ENCODE results near the gene ANKRD40CL.
"Not testable (repeated sequence)": the region's sequence is repeated elsewhere in the genome, so short reads cannot be mapped to it uniquely, and the experiment has no call there.

The ANKRD40CL gene

GRCh38 chr17:50762177-50762576 is 5.1 kb downstream of the ANKRD40CL start:
- DNase-seq (ENCODE audit: low spot score): no peak

GRCh38 chr17:50758989-50759544 is 8.3 kb downstream of the ANKRD40CL start:
- DNase-seq (ENCODE audit: low spot score): no peak

- no peak for DNase-seq (ENCODE audit: low spot score)
Measured at GRCh38 chr17:50758524-50758923, 8.8 kb downstream of the ANKRD40CL start.

- DNase-seq (ENCODE audit: low spot score): no peak
Measured at GRCh38 chr17:50754521-50754920, 12.8 kb downstream of the ANKRD40CL start.

- no peak for DNase-seq (ENCODE audit: low spot score)
Measured at GRCh38 chr17:50749245-50749644, 18.1 kb downstream of the ANKRD40CL start.

- no peak for DNase-seq (ENCODE audit: low spot score)
Measured at GRCh38 chr17:50745631-50746030, 21.7 kb downstream of the ANKRD40CL start.

- DNase-seq (ENCODE audit: low spot score): no peak
Measured at GRCh38 chr17:50739098-50739497, 28.2 kb downstream of the ANKRD40CL start.

GRCh38 chr17:50737118-50737698 is 30.1 kb downstream of the ANKRD40CL start:
- DNase-seq (ENCODE audit: low spot score): no peak

GRCh38 chr17:50735287-50735686 is 32.0 kb downstream of the ANKRD40CL start:
- DNase-seq (ENCODE audit: low spot score): no peak

- no peak for DNase-seq (ENCODE audit: low spot score)
Measured at GRCh38 chr17:50731575-50732460, 35.5 kb downstream of the ANKRD40CL start.

- DNase-seq (ENCODE audit: low spot score): no peak
Measured at GRCh38 chr17:50728881-50729765, 38.2 kb downstream of the ANKRD40CL start.

- no peak for DNase-seq (ENCODE audit: low spot score)
Measured at GRCh38 chr17:50728112-50728429, 39.2 kb downstream of the ANKRD40CL start.

GRCh38 chr17:50725769-50726655 is 41.3 kb downstream of the ANKRD40CL start:
- no peak for DNase-seq (ENCODE audit: low spot score)

- not testable (repeated sequence) for DNase-seq (ENCODE audit: low spot score)
Measured at GRCh38 chr17:50724622-50725021, 42.7 kb downstream of the ANKRD40CL start.

GRCh38 chr17:50722746-50723145 is 44.6 kb downstream of the ANKRD40CL start:
- DNase-seq (ENCODE audit: low spot score): no peak

- DNase-seq (ENCODE audit: low spot score): peak; percentile 21
Measured at GRCh38 chr17:50721194-50722010, 45.9 kb downstream of the ANKRD40CL start.

GRCh38 chr17:50719924-50720794 is 47.2 kb downstream of the ANKRD40CL start:
- no peak for DNase-seq (ENCODE audit: low spot score)

- peak; percentile 99 for DNase-seq (ENCODE audit: low spot score)
Measured at GRCh38 chr17:50719144-50719923, 48.0 kb downstream of the ANKRD40CL start, which contains the start of gene LUC7L3. Gene LUC7L3, plus strand, starts transcription at chr17:50719603. Its CDS starts 130 bp downstream, at chr17:50719733.
